Stromal cell of bone marrow (primary cell): Measurements from ENCODE around the gene BRINP2.
A peak's percentile ranks its signal among the peaks of the same experiment; 100 is the strongest.
"Not testable (repeated sequence)": the region's sequence is repeated elsewhere in the genome, so short reads cannot be mapped to it uniquely, and the experiment has no call there.

Experiments
- DNase-seq: peaks from one replicate; pipeline ENCODE4 v3.0.0-alpha.2; 2012; ENCODE audit warnings: low read depth

Gene BRINP2

DNA sequence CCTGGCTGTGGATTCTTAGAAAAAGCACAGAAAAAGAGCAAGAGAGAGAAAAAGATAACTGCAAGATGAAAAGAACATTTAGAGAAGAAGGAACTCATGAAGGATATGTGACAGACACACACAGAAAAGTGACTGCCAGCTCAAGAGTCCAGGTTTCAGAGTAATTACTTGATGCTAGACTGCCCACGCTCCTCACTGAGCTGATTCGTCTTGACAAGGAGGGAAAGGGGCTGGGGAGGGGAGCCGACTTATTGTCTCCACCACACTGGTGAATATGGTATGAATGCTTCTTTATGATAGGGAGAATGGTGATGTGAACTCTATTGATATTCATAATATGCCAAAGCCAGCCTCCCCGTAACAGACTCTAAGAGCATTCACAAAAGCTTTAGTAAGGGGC is 140.4 kb downstream of the BRINP2 start:
- no peak for DNase-seq

DNA sequence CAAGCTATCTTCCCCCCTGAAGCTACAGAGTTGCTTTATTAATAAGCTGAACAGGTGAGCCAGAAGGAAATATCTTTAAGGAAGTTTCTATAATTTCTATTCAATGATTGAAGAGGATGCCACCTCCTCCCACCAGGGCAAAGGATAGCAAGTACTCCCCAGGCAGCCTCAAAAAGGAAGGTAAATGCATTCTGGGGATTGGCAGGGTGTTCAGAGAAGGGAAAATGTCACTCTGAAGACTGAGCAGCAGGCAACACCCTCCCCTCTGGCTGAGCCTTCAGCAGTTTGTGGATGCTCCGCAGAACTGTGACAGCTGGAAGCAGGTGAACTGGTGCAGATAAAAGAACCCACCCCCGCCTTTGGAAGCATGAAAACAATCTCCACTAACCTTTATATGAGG is 140.8 kb downstream of the BRINP2 start:
- no peak for DNase-seq

GRCh38 chr1:177315261-177315660 is 144.5 kb downstream of the BRINP2 start:
- no peak for DNase-seq

DNA sequence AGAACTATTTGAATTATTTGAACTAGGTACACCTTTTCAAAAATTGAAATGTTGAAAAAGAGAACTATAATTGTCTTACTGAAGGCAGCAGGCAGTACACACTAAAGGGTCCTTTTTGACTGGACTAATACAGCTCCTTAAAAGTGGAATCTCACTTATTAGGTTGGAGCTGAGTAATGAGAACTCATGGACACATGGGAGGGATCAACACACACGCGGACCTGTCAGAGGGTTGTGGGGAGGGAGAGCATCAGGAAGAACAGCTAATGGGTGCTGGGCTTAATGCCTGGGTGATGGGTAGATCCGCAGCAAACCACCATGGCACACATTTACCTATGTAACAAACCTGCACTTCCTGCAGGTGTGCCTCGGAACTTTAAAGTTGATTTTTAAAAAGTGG is 145.0 kb downstream of the BRINP2 start:
- no peak for DNase-seq

DNA sequence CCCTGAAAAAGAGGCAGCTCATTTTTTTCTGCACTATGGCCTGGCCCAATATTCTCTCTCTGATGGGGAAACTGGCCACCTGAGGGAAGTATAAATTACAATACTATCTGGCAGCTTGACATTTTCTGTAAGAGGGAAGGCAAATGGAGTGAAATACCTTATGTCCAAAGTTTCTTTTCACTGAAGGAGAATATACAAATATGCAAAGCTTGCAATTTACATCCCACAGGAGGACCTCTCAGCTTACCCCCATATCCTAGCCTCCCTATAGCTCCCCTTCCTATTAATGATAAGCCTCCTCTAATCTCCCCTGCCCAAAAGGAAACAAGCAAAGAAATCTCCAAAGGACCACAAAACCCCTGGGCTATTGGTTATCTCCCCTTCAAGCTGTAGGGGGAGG is 150.7 kb downstream of the BRINP2 start:
- DNase-seq = not testable (repeated sequence)

GRCh38 chr1:177328251-177328650 is 157.5 kb downstream of the BRINP2 start:
- DNase-seq = peak; percentile 46

- DNase-seq = no peak
Measured at GRCh38 chr1:177329871-177330270, 159.1 kb downstream of the BRINP2 start.
